ENCODE data around the gene HDAC9.

The HDAC9 gene

DNA sequence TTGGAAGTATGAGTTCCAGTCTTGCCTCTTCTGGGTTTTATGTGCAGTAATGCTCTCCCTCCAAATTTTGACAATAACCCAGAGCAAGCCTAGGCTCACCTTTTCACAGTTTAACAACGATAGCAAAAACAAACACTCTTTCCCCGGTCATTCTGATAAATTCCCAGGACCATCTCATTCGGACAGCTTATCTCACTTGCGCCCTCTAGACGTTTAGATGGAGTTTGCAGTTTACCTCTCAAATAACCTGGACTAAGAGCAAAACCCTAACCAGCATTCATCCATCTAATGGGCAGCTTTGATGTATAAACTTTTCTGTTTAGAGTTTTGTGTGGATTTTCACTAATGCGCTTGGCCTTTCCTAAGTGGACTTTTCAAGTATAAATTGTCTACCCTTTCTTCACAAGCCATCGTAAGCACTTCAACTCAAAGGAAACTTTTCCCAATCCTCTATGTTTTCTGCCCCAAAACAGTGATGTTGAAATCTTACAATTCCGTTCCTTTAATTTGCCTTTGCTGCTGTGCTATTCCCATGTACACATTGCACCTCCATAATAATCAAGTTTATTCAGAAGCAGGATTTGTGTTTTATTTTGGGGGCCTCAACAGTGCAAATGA, 114.9 kb downstream of the HDAC9 start:
- no peaks in the 10 kb centered on the region for H3K79me2 ChIP-seq (ENCODE audit: insufficient read depth, low read length)
- H3K36me3 ChIP-seq (ENCODE audit: low read length), result no peaks in the 10 kb centered on the region
- peaks cover 3% of the 10 kb centered on the region; the same call in 1 of the 2 replicates for H3K9me3 ChIP-seq (ENCODE audit: insufficient read depth, low read length)
- H3K9me2 ChIP-seq (replicated peaks; ENCODE audit: insufficient read depth, low read length), result no peaks in the 10 kb centered on the region
- H2AFZ ChIP-seq (ENCODE audit: low read depth, low read length, severe bottlenecking), result no peak overlapping the region
- no peak for TF ChIP-seq EZH2phosphoT487 (conservative IDR thresholded peaks at IDR 0.05; ENCODE audit: low read length)
- TF ChIP-seq, protein P1, sequence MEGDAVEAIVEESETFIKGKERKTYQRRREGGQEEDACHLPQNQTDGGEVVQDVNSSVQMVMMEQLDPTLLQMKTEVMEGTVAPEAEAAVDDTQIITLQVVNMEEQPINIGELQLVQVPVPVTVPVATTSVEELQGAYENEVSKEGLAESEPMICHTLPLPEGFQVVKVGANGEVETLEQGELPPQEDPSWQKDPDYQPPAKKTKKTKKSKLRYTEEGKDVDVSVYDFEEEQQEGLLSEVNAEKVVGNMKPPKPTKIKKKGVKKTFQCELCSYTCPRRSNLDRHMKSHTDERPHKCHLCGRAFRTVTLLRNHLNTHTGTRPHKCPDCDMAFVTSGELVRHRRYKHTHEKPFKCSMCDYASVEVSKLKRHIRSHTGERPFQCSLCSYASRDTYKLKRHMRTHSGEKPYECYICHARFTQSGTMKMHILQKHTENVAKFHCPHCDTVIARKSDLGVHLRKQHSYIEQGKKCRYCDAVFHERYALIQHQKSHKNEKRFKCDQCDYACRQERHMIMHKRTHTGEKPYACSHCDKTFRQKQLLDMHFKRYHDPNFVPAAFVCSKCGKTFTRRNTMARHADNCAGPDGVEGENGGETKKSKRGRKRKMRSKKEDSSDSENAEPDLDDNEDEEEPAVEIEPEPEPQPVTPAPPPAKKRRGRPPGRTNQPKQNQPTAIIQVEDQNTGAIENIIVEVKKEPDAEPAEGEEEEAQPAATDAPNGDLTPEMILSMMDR (IDR thresholded peaks at IDR 0.05; ENCODE audit: insufficient read depth, low read length, poor library complexity, severe bottlenecking), result peak; percentile 80
- H3K4me3 ChIP-seq (ENCODE audit: insufficient read depth, low read length, poor library complexity, severe bottlenecking), result no peak overlapping the region
- no peak overlapping the region for H3K9ac ChIP-seq (ENCODE audit: low read length)
- H3F3A ChIP-seq (ENCODE audit: insufficient read depth), result no peaks in the 10 kb centered on the region
- H3K4me2 ChIP-seq (ENCODE audit: low read depth, low read length, poor library complexity, severe bottlenecking), result no peak overlapping the region
- no peaks in the 10 kb centered on the region for H3K27me3 ChIP-seq (ENCODE audit: low read length)
- H3K27ac ChIP-seq (ENCODE audit: low read depth, low read length), result no peak overlapping the region
- H4K20me1 ChIP-seq (ENCODE audit: low read depth, low read length), result no peaks in the 10 kb centered on the region

DNA sequence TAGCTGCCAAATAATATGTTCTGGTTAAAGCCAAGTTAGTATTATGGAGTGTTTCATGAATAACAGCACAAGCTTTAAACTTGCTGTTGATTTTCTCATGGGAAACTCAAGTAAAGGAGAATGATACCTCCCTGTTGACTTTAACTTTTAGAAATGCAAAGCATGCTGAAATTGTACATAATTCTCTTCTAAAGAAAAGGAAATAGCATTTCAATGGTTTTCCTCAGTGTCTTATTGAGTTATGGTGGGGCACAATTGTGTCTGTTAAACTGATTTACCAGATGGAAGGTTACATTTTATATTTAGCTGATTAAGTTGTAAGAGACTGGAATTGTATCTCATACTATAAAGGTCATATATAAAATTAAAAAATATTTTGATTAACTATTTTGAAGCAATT, 119.3 kb downstream of the HDAC9 start:
- Histone ChIP-seq H3K9me3 (ENCODE audit: insufficient read depth, low read length) (no peaks in the 10 kb centered on the region), H3K79me2 (ENCODE audit: insufficient read depth, low read length) (no peaks in the 10 kb centered on the region), H4K20me1 (ENCODE audit: low read depth, low read length) (no peaks in the 10 kb centered on the region), H3K27me3 (ENCODE audit: low read length) (no peaks in the 10 kb centered on the region), H3K36me3 (ENCODE audit: low read length) (no peaks in the 10 kb centered on the region), H3K9ac (ENCODE audit: low read length) (no peak overlapping the region), H3F3A (ENCODE audit: insufficient read depth) (no peaks in the 10 kb centered on the region), H3K4me2 (ENCODE audit: low read depth, low read length, poor library complexity, severe bottlenecking) (no peak overlapping the region), H2AFZ (ENCODE audit: low read depth, low read length, severe bottlenecking) (no peak overlapping the region), H3K4me3 (ENCODE audit: insufficient read depth, low read length, poor library complexity, severe bottlenecking) (no peak overlapping the region), H3K9me2 (replicated peaks; ENCODE audit: insufficient read depth, low read length) (no peaks in the 10 kb centered on the region), H3K27ac (ENCODE audit: low read depth, low read length) (no peak overlapping the region)
- TF ChIP-seq, protein P1 (IDR thresholded peaks at IDR 0.05; ENCODE audit: insufficient read depth, low read length, poor library complexity, severe bottlenecking), result no peak
- no peak for TF ChIP-seq EZH2phosphoT487 (conservative IDR thresholded peaks at IDR 0.05; ENCODE audit: low read length)

DNA sequence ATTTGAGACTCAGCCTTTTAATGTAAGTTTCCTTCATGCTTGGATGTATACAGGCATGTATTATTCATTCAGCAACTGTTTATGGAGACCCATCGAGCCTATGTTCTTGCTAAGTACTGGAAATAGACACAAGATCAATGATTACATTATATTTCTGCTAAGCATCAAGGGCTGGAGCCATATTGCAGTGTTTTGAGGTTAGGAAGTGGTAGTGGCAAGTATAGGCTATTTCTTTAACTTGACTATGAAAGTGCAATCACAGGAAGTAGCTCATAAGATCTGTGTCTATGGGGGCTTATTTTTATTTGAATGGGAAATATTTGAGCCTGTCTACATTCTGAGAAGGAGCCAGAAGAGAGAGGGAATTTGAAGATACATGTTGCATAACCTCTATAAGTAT, 123.8 kb downstream of the HDAC9 start:
- Histone ChIP-seq H3K36me3 (ENCODE audit: low read length) (no peaks in the 10 kb centered on the region), H3K4me3 (ENCODE audit: insufficient read depth, low read length, poor library complexity, severe bottlenecking) (no peak overlapping the region), H3F3A (ENCODE audit: insufficient read depth) (no peaks in the 10 kb centered on the region), H3K79me2 (ENCODE audit: insufficient read depth, low read length) (no peaks in the 10 kb centered on the region), H4K20me1 (ENCODE audit: low read depth, low read length) (no peaks in the 10 kb centered on the region), H3K9me3 (ENCODE audit: insufficient read depth, low read length) (no peaks in the 10 kb centered on the region), H3K4me2 (ENCODE audit: low read depth, low read length, poor library complexity, severe bottlenecking) (no peak overlapping the region), H3K27me3 (ENCODE audit: low read length) (no peaks in the 10 kb centered on the region), H3K9me2 (replicated peaks; ENCODE audit: insufficient read depth, low read length) (no peaks in the 10 kb centered on the region), H2AFZ (ENCODE audit: low read depth, low read length, severe bottlenecking) (no peak overlapping the region), H3K9ac (ENCODE audit: low read length) (no peak overlapping the region), H3K27ac (ENCODE audit: low read depth, low read length) (no peak overlapping the region)
- TF ChIP-seq, protein P1 (IDR thresholded peaks at IDR 0.05; ENCODE audit: insufficient read depth, low read length, poor library complexity, severe bottlenecking), result no peak
- TF ChIP-seq EZH2phosphoT487 (conservative IDR thresholded peaks at IDR 0.05; ENCODE audit: low read length), result no peak
